Measurements from ENCODE around the gene PRXL2B.
"Not testable (repeated sequence)": the region's sequence is repeated elsewhere in the genome, so short reads cannot be mapped to it uniquely, and the experiment has no call there.

The PRXL2B gene

DNA sequence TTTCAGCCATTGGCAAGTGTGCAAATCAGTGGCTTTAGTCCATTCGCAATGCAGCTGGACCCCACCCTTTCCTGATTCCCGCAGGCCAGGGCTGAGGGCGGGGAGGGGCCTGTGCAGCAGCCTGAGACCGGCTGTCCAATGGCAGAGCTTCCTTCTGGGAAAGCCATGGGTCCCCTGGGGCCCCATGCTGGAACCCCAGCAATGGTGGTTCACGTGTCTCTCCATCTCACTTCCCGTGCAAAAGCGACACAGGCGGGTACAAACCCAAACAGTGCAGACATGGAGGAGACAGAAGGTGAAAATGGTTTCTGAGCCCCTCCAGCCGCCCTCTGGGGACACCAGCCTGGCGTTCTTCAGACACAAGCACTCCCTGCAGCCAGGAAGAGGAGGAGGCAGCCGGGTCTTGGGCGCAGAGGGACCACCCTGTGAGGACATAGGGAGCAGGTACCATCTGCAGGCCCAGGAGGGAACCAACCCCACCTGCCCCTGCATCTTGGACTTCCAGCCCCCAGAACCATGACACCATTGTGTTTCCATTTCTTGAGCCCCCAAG lies 36.2 kb upstream of the PRXL2B start:
- in situ Hi-C loops (cut with MboI; ENCODE audit: low sequenced_read_pairs): not testable (repeated sequence)

DNA sequence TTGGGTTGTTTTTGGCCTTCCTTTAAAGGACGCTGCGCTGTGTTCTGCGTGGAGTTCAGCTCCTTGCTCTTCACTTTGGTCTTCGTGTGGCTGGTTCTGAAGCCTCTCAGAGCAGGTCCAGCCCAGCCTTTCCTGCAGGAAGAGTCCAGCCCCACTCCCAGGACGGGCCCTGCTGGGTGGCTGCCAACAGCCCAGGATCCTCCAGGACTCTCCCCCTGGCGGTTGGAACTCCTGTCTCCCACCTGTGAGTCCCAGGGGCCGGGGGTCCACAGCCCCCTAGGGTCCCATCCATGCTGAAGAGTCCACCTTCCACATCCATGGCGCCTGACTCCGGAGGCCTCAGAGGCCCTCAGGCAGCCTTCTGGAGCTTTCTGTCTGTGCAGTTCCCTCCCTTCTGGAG lies 35.0 kb upstream of the PRXL2B start:
- in situ Hi-C loops (cut with MboI; ENCODE audit: low sequenced_read_pairs): not testable (repeated sequence)

DNA sequence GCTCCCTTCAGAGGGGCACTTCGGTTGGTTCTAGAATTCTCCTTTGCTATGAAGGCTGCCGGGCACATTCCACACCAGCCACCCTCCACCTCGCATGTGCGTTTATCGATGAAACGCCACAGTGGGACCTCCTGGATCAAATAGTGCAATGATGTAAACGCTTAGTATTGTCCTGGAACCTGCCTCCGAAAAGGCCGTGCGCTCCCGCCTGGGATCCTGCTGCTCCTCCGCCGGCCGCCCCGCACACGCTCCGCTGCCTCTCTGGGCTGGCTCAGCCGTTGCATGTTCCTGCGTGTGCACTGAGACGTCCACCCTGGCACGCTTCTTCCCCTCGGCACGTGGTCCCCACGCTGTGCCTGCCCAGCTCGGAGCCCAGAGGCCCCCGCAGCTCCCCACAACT lies 34.4 kb upstream of the PRXL2B start:
- in situ Hi-C loops (cut with MboI; ENCODE audit: low sequenced_read_pairs): no loop called here

- in situ Hi-C loops (cut with MboI; ENCODE audit: low sequenced_read_pairs): not testable (repeated sequence)
Observed at GRCh38 chr1:2553076-2553475, 33.5 kb upstream of the PRXL2B start.

GRCh38 chr1:2553871-2554620 lies 32.5 kb upstream of the PRXL2B start:
- in situ Hi-C loops (cut with MboI; ENCODE audit: low sequenced_read_pairs): no loop called here

DNA sequence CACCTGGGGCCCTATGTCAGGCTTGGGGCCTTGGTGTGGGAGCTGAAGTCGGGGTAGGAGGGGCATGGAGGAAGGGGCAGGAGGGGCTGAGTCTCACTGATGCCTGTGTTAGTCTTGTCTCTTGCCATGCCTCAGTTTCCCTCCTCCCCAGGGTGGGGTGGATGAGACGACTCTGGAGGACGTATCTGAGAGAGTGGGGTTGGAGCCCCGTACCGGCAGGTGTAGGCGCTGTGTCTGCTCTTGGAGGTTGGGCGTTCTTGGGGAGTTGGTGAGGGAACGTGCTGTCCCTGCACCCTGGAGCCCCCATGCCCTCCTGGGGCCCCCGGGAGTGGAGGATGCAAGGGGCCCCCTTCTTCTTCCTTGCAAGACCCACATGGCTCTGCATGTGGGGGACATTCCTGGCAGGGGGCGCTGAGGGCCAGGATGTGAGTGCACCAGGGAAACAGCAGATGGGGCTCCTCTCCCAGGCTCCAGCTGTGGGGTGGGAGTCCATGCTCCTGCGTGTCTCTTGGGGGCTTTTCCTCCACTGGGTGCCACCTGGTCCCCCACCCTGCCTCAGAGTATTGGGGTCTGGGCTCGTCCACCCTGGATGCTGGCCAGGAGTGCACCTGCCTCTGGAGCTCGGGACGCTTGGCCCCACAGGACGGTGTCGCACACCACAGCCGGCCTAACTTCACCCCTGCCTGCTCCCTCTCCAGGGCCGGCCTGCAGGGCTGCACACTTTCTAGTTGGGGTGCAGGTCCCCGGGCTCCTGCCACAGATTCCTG lies 31.8 kb upstream of the PRXL2B start:
- in situ Hi-C loops (cut with MboI; ENCODE audit: low sequenced_read_pairs): no loop called here

DNA sequence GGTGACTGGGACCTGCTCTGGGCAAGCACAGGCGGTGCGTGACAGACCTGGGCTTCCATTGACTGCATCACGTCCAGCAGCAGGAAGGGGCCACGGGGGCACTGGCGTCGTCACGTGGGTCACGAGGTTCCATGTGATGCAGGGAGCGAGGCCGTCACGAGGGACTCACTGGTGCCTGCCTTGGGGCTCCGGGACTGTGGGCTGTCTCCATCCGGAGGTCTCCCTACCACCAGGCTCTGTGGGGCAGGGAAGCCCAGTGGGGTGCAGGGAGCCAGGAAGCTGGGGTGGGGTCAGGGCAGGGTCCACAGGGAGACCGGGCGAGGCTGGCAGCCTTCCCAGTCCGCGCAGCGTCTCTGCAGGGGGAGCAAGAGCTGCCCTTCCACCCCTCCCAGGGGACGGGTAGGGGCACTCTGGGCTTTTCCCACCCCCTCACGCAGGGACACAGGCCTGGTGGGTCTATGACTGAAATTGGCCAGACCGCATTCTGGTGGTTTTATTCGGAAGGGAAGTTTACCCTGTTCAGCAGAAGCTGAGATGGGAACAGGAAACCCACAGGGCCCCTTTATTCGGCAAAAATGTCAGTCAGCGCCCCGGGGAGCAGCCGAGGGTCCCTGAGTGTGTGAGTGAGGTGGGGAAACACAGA lies 30.8 kb upstream of the PRXL2B start:
- in situ Hi-C loops (cut with MboI; ENCODE audit: low sequenced_read_pairs): no loop called here

- in situ Hi-C loops (cut with MboI; ENCODE audit: low sequenced_read_pairs): no loop called here
Observed at GRCh38 chr1:2556277-2556677, 30.3 kb upstream of the PRXL2B start, which contains the start of gene TNFRSF14. Gene TNFRSF14, plus strand, starts transcription at chr1:2556371. Its CDS starts 294 bp downstream, at chr1:2556665.

DNA sequence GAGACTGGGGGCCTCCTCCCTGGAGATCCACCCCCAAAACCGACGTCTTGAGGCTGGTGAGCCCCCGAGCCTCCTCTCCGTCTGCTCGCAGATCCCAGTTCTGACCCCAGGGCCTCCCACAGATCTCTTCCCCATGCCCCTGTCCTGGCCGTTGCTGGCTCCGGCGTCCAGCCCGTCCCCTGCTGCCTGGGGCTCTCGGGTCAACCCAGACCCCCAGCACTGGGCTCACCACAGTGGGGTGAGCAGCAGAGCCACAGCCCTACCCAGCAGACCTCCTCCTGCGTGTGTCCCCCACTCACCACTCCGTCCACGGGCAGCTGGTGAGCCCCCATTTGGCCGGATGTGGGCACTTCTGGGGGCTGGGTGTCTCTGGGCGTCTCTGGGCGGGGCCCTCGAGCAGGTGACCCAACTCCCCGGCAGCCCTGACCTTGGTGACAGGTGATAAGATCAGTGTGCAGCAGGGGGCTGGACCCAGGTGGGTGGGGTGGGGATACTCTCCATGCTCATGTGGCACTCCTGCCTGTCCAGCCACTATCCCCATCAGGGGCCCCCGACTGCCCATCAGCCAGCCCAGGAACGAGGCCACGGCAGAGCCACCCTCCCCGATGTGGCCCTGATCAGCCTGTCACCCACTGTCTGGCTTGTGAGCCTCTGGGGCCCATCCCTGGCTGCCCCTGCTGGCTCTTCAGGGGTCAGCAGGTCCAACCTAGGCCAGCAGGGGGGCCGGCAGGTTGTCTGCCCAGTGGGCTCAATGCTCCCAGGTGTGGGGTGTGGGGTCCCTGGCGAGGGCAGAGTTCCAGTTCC lies 29.7 kb upstream of the PRXL2B start:
- in situ Hi-C loops (cut with MboI; ENCODE audit: low sequenced_read_pairs): no loop called here

DNA sequence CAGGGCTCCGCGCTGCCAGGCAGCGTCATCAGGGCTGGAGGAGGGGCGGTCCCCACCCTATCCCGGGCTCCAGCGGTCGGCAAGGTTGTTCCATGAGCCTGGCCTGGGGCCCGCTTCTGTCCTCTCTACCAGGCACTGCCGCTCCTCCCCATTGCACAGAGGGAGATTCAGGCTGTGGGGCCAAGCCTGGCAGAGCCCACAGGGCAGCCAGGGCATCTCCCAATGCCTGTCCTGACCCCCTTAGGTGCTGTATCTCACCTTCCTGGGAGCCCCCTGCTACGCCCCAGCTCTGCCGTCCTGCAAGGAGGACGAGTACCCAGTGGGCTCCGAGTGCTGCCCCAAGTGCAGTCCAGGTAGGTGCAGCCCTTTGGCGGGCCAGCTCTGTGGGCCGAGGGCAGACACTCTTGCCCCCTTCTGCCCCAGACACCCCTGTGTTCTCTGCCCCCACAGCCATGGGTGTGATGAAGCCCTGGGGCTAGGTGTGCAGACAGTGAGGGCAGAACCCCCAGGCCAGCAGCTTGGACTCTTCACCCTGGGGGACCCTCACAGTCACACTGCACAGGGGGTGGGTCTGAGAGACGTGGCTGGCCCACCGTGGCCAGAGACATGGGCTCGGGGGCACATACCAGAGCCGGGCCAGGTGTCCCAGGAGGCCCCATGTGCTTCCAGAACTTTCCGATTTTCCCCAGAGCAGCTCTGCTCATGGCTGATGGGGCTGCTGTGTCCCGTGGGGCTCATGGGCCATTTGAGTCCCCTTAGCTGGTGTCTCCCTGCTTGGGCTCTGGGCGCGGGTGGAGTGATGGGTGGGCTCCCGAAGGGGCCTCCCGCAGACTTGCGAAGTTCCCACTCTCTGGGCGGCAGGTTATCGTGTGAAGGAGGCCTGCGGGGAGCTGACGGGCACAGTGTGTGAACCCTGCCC lies 28.8 kb upstream of the PRXL2B start:
- in situ Hi-C loops (cut with MboI; ENCODE audit: low sequenced_read_pairs): no loop called here

DNA sequence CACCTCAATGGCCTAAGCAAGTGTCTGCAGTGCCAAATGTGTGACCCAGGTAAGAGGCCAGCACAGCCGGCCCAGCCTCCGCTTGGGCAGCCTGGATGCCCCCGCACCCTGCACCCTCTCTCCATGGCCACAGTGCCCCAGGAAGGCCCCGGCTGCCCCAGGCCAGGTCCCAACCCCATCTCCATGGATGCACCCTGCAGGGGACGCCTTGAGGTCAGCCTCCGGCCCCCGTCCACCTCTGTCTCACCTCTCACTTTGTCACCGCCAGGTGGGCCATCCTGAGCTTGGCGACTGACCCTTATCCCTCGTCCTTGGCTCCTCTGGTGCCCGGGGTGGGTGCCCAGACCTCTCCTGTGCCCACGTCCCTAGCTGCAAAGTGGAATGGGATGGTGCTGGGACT lies 28.2 kb upstream of the PRXL2B start:
- in situ Hi-C loops (cut with MboI; ENCODE audit: low sequenced_read_pairs): no loop called here

DNA sequence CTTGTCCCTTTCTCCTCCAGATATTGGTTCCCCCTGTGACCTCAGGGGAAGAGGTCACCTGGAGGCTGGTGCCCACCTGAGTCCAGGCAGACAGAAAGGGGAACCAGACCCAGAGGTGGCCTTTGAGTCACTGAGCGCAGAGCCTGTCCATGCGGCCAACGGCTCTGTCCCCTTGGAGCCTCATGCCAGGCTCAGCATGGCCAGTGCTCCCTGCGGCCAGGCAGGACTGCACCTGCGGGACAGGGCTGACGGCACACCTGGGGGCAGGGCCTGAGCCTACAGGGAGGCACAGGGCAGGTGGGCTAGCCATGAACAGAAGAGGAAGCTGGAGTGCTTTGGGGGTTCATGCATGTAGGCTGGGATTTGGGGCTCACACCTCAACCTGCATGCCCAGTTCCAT lies 27.7 kb upstream of the PRXL2B start:
- in situ Hi-C loops (cut with MboI; ENCODE audit: low sequenced_read_pairs): no loop called here

DNA sequence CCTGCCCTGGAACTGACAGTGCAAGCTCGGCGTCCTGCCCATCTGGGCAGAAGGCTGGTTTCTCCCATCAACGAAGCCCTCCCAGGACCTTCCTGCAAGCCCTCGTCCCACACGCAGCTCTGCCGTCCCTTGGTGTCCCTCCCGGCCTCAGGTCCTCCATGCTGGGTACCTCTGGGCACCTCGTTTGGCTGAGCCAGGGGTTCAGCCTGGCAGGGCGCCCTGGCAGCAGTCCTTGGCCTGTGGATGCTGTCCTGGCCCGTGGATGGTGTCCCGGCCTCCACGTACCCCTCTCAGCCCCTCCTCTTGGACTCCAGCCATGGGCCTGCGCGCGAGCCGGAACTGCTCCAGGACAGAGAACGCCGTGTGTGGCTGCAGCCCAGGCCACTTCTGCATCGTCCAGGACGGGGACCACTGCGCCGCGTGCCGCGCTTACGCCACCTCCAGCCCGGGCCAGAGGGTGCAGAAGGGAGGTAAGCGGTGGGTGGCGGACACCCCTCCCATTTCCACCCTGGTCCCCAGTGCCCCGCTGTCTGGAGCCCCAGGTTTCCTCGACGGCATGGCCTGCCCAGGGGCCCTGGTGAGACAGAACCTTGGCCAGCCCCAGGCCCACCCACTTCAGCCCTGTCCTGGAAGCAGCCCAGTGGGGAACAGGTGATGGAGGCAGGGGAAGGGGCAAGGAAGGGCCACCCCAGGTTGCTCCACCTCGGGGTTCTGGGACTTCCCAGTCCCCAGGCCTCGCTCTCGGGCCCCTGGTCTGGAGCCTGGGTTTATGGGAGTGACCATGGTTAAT lies 26.9 kb upstream of the PRXL2B start:
- in situ Hi-C loops (cut with MboI; ENCODE audit: low sequenced_read_pairs): no loop called here

DNA sequence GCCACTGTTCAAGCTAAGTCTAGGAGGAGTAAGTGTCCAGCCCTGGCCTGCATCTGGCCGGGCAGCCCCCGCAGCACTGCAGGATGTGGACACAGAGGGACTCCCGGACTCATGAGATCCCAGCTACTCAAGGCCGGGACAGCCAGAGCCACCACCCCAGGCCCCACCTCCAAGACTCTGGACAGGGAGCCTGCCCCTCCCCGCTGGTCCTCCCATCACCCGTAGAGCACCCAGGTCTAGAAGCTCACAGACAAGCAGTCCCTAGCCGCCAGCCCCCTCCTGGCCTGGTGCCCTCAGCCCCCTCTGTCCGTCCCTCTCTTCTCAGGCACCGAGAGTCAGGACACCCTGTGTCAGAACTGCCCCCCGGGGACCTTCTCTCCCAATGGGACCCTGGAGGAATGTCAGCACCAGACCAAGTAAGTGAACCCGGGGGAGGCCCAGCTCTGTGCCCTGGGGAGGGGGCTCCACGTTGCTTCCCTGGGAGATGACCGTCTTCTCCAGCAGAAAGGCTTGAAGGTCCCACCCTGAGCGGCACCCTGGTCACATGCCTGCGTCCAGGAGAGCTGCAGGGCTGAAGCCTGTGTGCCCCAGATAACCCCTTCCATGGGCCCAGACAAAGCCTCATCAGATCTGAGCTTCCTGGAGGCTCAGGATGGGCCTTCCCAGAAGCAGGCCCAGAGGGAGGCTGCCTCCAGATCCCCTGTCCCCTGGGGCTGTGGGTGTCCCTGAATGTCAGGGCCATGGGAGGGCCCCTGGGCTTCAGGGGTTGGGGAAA lies 26.1 kb upstream of the PRXL2B start:
- in situ Hi-C loops (cut with MboI; ENCODE audit: low sequenced_read_pairs): no loop called here

DNA sequence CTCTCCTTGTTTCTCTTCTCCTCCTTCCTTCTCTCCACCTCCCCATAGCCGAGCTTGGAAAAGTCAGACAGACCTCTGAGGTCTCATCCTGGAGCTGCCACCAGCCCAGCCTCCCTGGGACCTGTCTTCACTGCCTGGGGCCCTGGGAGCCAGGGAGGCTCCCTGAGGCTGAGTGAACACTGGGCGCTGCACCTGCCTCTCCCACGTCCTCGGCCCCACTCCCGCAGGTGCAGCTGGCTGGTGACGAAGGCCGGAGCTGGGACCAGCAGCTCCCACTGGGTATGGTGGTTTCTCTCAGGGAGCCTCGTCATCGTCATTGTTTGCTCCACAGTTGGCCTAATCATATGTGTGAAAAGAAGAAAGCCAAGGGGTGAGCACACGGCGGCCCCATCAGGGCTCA lies 25.1 kb upstream of the PRXL2B start:
- in situ Hi-C loops (cut with MboI; ENCODE audit: low sequenced_read_pairs): no loop called here

DNA sequence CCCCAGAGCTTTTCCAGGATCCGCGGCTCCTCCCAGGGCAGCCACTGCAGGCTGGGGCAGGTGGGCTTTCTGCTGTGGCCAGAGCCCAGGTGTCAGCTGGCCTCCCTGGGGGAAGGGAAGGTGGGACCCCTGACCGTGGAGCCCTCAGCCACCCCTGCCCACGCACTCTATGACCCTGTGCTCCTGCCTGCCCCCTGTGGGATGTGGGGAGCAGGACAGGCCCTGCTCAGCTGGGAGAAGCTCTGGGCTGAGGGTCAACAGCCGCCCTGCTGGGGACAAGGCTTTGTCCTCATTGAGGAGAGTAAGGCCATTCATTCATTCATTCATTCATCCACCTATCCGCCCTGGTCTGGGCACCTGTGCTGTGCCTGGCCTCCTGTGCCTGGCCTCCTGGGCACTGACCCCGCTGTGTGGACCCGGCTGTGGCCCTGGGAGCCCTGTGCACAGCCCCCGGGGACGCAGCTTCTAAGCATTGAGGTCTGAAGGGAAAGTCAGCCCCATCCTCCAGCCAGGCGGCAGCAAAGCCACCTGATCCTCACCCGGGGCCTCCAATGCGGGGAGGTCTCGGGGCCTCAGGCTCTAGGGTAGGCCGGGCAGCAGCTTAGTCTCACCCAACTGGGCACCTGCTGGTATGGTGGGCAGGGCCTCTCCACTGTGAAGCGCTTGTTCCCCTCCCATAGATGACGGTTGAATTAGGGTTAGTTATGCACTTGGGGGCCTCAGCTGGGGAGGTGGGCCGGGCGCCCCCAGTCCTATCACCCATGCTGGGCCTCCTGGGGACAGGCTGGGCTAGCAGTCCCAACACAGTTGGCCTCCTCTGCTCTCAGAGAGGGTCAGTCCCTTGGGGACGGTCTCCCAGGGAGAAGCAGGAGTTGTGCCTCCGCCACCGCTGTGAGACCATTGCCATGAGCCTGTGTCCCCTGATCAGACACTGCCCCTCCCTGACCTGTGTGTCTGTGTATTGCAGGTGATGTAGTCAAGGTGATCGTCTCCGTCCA lies 24.4 kb upstream of the PRXL2B start:
- in situ Hi-C loops (cut with MboI; ENCODE audit: low sequenced_read_pairs): no loop called here

DNA sequence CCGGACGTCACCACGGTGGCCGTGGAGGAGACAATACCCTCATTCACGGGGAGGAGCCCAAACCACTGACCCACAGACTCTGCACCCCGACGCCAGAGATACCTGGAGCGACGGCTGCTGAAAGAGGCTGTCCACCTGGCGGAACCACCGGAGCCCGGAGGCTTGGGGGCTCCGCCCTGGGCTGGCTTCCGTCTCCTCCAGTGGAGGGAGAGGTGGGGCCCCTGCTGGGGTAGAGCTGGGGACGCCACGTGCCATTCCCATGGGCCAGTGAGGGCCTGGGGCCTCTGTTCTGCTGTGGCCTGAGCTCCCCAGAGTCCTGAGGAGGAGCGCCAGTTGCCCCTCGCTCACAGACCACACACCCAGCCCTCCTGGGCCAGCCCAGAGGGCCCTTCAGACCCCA lies 23.4 kb upstream of the PRXL2B start:
- in situ Hi-C loops (cut with MboI; ENCODE audit: low sequenced_read_pairs): no loop called here
